ENCODE measurements around the gene ENPP4. TPM values are rescaled to one million over a fixed set of nuclear protein-coding genes. Genes with fewer than 3 reads are reported as not detected.

The ENPP4 gene
- total RNA-seq, 4 donors from 2014 or later: 2.2 to 11.0 (median 5.4) TPM

GRCh38 chr6:46186583-46186982 lies 56.8 kb downstream of the ENPP4 start:
- Histone ChIP-seq H3K27ac (no peak overlapping the region), H3K36me3 (no peaks in the 10 kb centered on the region), H3K4me1 (no peaks in the 10 kb centered on the region), H3K27me3 (no peaks in the 10 kb centered on the region), H3K4me3 (no peak overlapping the region), H3K9me3 (no peaks in the 10 kb centered on the region)
- TF ChIP-seq POLR2A (IDR thresholded peaks at IDR 0.05): no peak
- TF ChIP-seq CTCF (IDR thresholded peaks at IDR 0.05): no peak
- TF ChIP-seq POLR2AphosphoS5 (IDR thresholded peaks at IDR 0.05): no peak
- no peak for TF ChIP-seq EP300 (IDR thresholded peaks at IDR 0.05)
- WGBS: 81% methylated on average over 1 of the region's 1 CpG
- no peak for DNase-seq (ENCODE audit: low spot score in 2 of 2)

GRCh38 chr6:46189726-46190125 lies 59.9 kb downstream of the ENPP4 start:
- no peak overlapping the region for H3K27ac ChIP-seq
- DNase-seq (ENCODE audit: low spot score in 2 of 2): no peak

GRCh38 chr6:46190889-46191288 lies 61.1 kb downstream of the ENPP4 start:
- no peaks in the 10 kb centered on the region for H3K27me3 ChIP-seq
- no peaks in the 10 kb centered on the region for H3K36me3 ChIP-seq
- no peak for TF ChIP-seq CTCF (IDR thresholded peaks at IDR 0.05)
- TF ChIP-seq POLR2AphosphoS5 (IDR thresholded peaks at IDR 0.05): no peak
- no peak for TF ChIP-seq POLR2A (IDR thresholded peaks at IDR 0.05)
- no peak for TF ChIP-seq EP300 (IDR thresholded peaks at IDR 0.05)
- H3K27ac ChIP-seq: no peak overlapping the region
- no peaks in the 10 kb centered on the region for H3K9me3 ChIP-seq
- no peaks in the 10 kb centered on the region for H3K4me1 ChIP-seq
- no peak overlapping the region for H3K4me3 ChIP-seq
- WGBS: 65% methylated on average over 4 of the region's 4 CpGs
- no peak for DNase-seq (ENCODE audit: low spot score in 2 of 2)

More at GRCh38 chr6:46189726-46190125, 59.9 kb downstream of the ENPP4 start:
- H3K4me1 ChIP-seq: no peaks in the 10 kb centered on the region
- H3K4me3 ChIP-seq: no peak overlapping the region
- no peaks in the 10 kb centered on the region for H3K9me3 ChIP-seq
- WGBS: 95% methylated on average over 4 of the region's 4 CpGs
- TF ChIP-seq CTCF (IDR thresholded peaks at IDR 0.05): no peak
- TF ChIP-seq POLR2AphosphoS5 (IDR thresholded peaks at IDR 0.05): no peak
- no peak for TF ChIP-seq POLR2A (IDR thresholded peaks at IDR 0.05)
- no peak for TF ChIP-seq EP300 (IDR thresholded peaks at IDR 0.05)
- no peaks in the 10 kb centered on the region for H3K27me3 ChIP-seq
- no peaks in the 10 kb centered on the region for H3K36me3 ChIP-seq

GRCh38 chr6:46191961-46192360 lies 62.2 kb downstream of the ENPP4 start:
- no peaks in the 10 kb centered on the region for H3K9me3 ChIP-seq
- no peak for DNase-seq (ENCODE audit: low spot score in 2 of 2)
- no peaks in the 10 kb centered on the region for H3K36me3 ChIP-seq
- no peak overlapping the region for H3K4me3 ChIP-seq
- 73% methylated on average over 1 of the region's 1 CpG for WGBS
- no peak for TF ChIP-seq POLR2A (IDR thresholded peaks at IDR 0.05)
- TF ChIP-seq CTCF (IDR thresholded peaks at IDR 0.05): no peak
- TF ChIP-seq EP300 (IDR thresholded peaks at IDR 0.05): no peak
- TF ChIP-seq POLR2AphosphoS5 (IDR thresholded peaks at IDR 0.05): no peak
- no peak overlapping the region for H3K27ac ChIP-seq
- no peaks in the 10 kb centered on the region for H3K4me1 ChIP-seq
- H3K27me3 ChIP-seq: no peaks in the 10 kb centered on the region

Other genes with a start within 250 kb of the ENPP4 start
- gene CLIC5, start 114.1 kb upstream of the ENPP4 start, total RNA-seq: 1 to 10 TPM in 3 of 4 donors, under 1 TPM in 1; 0.45 to 2.6 (median 1.6) TPM
- gene ENPP5, start 41.0 kb downstream of the ENPP4 start, total RNA-seq: 1 to 10 TPM in 3 of 4 donors, under 1 TPM in 1; 0.98 to 4.5 (median 3.1) TPM